Ammon's horn (tissue), 1 donor: ENCODE measurements around the gene KRTAP10-12.
A peak's percentile ranks its signal among the peaks of the same experiment; 100 is the strongest.

ENCODE experiments used
- DNase-seq: peaks from one replicate; pipeline ENCODE4 v3.0.0-alpha.2; 2016; ENCODE audit warnings: low spot score

KRTAP10-12 gene

DNA sequence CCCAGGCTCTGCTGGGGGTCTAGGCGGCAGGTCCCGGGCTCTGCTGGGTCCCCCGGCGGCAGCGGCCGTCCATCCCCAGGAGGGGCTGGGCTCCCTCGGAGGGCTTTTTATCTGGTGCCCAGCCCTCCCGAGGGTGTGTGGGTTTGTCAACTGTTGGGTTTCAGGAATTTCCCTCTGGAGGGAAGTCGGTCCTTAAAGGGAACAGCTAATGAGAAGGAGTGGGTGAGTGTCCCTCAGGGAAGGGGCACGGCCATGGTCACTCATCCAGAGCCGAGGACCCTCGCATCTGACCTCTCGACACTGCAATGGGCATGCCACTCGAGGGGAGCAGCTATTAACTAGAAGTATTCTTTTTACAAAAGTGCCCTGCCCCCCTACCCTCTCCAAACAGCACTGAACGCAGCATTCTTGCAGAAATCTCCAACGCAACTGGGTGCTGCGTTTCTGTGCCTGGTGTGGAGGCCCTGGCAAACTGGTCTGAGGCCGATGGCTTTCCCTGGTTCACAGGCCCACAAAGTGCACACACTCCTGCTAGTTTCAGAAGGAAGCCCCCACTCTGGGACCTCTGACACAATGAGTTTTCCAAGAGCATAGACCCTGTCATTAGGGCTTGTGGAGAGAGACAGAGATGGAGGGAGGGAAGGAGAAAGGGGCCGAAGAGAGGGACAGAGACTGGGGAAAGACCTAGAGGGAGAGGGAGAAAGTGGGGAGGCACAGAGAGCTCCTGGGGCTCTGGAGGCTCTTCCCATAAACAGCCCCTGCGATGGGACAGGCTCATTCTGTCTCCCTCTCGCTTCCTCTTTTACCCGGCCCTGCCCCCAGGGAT is 15.4 kb downstream of the KRTAP10-12 start:
- DNase-seq: no peak

DNA sequence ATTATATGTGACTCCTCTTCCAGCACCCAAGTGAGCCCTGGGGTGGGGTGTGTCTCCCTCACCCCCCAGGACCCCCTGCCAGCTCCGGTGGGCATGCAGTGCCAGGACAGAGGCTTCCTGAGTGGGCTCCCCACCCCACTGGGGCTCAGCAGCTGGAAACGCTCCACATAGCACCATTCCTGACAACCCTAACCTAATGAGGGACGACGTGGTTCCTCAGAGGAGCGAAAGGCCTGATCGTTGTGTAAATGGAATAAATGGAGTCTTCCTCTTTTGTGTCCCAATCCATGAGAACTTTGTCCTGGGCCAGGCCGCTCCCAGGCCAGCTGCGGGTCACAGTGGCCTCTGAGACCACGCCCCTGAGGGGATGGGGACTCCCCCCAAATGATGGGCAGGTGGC is 16.2 kb downstream of the KRTAP10-12 start:
- DNase-seq: no peak

DNA sequence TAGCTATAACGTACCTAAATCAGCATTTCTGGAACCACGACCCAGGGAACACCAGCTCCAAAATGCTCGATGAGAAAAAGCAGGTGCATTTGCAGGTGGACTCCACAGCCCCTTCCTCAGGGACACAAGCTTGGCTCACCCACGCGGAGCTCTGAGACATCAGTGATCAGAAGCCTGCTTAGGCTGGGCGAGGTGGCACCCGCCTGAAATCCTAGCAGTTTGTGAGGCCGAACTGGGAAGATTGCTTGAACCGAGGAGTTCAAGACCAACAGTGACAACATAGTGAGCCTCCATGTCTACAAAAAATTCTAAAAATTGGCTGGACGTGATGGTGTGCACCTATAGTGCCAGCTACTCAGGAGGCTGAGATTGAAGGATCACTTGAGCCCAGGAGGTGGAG is 16.9 kb downstream of the KRTAP10-12 start:
- DNase-seq: no peak

DNA sequence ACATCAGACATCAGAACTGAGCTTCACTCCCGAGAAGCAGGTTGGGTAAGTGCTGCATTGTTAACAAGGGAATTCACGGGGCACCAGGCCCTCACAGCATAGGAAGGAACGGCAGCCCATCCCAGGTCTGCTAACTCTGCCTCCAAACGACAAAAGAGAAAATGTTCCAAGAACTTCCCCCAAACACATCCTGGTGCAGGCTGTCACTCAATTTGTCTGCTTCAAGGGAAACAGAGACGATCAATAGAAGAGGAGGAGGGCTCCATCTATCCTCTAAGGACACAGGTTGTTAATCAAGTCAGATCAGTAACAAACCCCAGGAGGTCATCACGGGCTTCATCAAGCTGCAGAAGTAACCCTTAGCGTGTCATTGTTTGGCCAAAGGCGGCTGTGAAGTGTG is 17.9 kb downstream of the KRTAP10-12 start:
- DNase-seq: no peak

DNA sequence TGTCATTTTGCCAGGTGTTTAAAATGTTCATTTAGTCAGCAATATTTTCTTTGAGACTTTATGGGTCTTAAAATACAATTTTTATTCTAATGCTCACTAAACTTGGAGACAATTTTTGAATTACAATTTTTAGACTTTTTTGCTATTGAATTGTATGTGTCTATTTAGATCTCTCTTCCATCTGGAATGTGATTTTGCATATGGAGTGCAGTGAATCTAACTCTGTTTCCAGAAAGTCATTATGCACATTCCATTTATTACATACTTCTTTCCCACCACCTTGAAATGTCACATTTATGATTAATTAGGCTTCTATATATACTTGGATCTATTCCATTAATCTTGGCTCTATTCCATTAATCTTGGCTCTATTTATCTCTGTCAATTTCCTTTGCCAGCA is 20.0 kb downstream of the KRTAP10-12 start:
- DNase-seq: no peak

DNA sequence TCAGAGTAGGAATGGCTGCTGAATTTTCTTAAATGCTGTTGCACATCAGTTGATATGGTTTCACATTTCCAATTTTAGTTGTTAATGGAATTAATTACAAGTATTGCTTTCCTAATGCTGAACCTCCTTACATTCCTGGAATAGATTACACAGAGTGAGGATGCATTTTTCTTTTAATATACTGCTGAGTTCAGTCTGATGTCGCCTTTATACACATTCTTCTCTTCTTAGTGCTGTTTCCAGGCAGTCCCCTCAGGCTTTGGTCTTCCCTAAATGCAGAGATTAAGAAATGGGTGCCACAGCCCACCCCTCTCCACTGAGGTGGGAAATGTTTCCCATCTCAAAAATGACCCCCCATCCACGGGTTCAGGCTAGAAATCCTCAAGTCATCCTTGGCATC is 21.1 kb downstream of the KRTAP10-12 start:
- DNase-seq: no peak

DNA sequence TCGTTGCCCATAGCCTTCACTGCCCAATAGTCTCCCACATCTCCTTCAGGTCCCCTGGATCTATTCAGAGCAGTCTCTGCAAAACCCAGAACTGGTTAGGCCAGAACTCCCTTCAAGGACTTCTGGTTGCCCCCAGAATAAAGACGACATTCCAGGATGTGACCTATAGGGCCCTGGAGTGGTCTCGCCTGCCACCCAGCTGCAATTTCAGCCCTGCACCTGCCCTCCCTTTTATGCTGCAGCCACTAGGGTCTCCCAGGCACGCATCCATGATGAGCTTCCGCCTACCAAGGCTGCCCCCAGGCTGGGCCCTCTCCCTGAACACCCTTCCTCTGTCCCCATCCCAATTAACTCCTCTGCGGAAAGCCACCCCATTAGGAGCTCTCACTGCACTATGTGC is 21.6 kb downstream of the KRTAP10-12 start:
- no peak for DNase-seq

DNA sequence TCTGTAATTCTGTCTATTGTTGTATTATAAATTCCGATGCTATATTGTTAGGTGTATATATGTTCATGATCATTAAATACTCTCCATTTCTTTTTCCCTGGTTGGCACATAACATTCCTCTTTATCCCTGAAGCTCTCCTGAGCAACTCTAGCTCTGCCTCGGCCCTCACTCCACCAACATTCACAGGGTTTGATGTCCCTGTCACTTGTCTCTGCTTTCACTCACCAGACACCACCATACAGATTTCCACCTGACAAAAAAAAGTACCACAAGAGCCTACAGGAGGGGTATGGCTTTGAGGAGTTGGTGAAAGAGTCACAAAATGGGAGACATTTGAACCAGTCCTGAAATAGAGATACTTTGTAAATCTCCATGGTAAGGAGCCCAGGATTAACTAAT is 23.2 kb downstream of the KRTAP10-12 start:
- DNase-seq: no peak

DNA sequence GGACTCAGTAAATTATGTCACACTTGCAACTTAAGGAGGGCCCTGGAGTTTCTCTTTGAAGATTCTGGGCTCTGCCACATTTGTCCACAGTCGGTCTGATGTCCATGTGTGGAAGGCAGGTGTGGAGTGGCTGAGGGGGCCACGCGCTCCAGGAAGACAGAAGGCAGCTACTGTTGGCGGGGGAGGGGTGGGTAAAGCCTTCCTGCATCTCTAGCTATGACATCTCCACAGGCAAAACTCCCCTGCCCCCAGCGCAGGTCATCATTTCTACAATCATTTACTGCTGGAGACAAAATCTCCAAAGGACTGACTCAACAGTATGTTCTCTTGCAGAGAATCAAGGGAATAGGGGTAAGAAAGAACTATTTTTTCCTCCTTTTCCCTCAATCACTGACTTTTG is 25.8 kb downstream of the KRTAP10-12 start:
- DNase-seq: no peak

DNA sequence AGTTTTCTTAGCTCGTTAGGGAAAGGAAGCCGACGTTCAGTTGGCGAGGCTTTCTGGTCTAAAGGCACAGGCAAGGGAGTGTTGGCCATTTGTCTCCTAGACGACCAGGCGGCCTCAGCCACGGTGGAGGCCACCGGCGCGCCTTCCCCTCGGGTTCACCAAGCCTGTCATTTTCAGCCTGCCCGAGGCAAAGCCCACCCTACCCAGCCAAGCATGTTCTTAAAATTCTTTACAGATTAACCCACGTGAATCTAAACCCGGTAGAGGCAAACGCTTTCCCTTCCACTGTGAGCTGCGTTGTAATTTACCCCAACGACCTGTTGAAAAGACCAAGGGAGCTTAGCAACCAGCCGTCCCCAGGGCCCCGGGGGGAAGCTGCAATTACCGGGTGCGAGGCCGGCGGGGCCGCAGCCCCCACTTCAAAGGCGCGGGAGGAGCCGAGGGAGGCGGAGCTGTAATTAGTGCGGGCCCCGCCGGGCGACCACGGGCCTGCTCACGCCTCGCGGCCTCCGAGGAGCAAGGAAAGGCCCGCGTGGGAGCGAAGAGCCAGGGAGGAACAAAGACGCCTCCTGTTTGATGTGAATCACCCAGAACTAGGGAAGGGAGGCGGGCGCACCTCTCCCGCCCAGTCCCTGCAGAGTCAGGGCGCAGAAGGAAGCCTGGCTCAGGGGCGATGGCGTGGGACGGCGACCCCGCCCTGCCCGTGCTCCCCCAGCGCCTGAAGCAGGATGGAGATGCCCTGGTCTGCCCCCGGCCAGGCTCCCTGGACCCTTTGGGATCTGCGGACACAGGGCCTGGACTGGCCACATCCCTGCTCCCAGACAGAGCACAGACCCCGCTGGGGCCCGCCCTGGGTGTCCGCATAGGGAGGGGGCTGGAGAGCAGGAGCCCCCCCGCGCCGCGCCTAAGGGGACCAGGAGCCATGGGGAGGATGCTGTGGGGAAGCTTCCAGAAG is 26.5 kb downstream of the KRTAP10-12 start:
- no peak for DNase-seq

DNA sequence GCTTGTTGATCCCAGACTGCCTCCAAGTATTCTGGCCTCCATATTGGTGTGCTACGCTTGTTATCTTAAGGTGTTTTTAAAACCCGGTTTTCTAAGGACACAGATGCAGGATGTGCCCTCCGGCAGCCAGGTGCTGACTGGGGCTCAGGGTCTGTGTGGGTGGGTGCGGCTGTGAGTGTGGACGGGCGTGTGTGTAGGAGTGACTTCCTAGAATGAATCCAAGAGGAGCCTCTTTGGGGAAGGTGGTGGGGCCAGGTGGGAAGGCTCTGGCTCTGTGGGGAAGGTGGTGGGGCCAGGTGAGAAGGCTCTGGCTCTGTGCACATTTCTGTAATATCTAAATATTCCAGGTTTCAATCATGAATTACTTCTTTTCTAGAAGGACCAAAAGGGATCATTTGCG is 27.2 kb downstream of the KRTAP10-12 start:
- DNase-seq: no peak

DNA sequence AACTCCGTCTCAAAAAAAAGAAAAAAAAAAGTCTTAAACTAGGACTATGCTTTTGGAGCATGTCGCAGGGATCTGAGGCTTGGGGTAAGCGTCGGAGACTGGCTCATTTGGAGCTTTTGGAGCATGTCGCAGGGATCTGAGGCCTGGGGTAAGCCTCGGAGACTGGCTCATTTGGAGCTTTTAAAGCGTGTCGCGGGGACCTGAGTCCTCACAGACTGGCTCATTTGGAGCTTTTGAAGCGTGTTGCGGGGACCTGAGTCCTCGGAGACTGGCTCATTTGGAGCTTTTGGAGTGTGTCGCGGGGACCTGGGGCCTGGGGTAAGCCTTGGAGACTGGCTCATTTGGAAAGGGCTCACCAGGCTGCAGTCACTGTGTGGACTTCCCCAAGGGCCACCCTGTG is 28.0 kb downstream of the KRTAP10-12 start:
- no peak for DNase-seq

DNA sequence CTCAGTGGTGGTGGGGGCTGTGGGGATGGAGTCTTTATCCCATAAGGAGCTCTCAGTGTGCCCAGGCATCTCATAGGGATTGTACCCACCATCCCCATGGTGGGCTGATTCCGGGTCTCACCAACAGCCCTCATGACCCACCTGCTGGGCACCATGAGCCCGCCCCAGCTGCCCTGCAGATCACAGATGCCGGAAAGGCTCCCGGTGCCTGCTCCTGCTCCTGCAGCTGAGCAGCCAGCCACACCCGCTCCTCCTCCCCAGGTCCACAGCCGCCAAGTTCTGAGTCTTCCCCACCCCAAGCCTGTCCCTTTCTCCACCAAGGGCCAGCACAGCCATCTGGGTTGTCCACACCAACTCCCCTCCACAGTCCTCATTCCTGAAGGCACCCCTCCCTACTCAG is 29.9 kb downstream of the KRTAP10-12 start:
- no peak for DNase-seq

DNA sequence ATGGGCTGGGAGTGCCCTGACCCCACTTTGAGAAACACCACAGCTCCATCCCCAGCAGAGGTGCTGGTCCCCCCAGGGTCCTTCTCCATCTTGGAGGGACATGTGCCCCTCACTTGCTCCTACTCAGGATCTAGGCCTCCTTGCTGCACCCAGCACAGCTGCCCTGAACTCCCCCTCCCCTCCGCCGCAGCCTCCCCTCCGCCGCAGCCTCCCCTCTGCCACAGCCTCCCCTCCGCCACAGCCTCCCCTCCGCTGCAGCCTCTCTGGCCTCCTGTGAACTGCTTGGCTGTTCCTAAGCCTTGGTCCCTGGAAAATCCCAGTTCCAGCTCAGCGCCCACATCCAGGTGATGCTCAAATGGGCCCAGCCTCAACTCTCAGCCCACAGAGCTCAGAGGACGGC is 30.3 kb downstream of the KRTAP10-12 start:
- no peak for DNase-seq

DNA sequence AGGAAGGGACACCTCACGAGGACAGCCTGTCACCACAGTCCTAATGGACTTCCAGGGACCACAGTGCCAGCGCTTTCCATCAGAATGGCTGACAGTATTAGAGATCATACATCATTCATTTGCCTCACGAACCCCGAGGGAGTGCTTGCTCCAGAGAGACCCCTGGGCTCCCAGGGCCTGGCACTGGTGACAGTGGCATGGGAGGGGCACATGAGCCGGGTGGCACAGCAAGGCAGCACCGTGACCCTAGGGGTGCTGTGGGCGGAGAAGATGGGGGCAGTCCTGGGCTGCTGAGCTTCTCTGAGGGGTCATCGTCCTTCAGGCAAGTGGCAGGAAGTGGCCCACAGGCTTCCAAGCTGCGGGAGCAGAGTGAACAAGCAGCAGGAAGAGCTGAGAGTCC is 30.8 kb downstream of the KRTAP10-12 start:
- DNase-seq: no peak

DNA sequence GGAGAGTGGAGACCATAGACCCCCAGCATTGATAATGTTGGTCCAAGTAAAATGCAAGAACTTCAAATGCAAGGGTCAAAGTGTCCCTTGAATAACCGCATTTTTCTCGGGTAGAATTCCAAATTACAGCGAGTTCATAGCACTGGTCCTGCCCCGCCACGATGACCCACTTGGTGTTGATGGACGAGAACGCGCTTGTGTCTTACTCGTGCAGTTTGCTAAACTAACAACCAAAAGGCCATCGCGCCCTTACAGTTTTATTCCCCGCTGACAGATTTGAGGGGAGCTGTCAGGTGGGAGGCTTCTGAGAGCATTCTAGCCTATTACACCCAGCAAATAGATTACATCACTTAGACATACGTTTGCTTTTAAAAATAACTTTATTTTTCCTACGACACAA is 31.7 kb downstream of the KRTAP10-12 start:
- DNase-seq: no peak

DNA sequence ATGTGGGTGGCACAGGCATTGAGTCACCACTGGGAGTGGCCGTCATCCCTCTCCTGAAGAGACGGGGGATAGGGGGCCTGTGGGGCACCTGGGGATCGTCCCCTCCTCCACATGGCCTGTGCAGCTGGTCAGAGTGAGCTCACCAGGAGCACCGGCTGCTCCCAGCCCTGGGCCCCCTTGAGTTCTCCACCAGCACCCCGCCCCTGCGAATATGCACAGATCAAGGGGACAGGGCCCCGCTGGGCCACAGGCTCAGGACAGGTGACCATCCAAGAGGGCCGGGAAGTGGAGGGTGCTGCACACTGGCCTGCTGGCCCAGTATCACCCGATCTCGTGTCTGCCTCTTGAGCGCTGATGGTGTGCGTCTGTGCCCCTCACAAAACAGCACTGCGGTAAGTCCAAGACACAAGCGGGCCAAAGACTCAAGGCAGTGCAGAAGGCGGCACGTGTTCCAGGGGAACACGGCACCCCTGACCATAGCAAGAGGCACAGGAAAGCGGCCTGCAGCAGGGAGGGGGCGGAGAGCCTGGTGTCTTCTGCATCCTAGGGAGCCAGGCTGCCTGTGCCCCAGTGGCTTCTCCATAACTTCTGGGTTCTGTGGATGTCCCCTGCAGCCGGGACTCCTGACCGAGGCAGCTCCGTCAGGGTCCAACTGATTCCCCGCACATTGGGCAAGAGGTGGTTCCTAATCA is 32.5 kb downstream of the KRTAP10-12 start:
- no peak for DNase-seq

DNA sequence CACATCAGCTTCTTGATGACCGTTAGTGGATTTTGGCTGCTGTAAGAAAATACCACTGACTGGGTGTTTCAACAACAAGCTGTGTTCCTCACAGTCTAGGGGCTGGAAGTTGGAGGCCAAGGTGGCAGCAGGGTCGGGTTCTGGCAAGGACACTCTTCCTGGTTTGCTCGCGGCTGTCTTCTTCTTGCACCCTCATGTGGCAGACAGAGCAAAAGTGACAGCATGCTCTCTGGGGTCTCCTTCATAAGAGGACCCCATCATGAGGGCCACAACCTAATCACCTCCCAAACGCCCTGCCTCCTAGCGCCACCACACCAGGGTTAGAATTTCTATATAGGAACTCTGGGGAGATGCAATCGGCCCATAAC is 33.0 kb downstream of the KRTAP10-12 start:
- DNase-seq: no peak

DNA sequence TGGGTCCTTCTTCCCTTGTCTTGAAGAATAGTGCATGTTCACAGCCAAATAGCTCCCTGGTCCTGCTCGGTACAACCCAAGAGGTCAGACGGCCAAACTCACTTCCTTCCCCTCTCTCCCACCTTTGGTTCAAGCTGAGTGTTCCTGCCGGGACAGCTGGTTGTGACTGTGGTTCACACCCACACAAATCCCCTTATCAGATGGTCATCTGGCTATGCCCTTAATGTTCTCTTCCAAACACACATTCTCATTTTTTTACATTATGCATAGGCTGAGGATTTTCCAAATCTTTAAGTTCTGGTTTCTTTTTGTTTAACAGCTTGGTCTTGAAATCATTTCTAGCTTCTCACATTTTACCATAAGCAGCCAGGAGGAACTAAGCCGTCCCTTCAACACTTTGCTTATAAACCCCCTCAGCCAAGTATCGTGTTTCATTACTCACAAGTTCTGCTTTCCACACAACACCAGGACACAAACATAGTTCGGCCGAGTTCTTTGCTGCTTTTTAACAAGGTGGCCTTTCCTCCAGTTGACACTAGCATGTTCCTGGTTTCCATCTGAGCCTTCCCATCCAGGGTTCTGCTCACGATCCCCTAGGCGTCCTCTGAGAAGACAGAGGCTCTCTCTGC is 34.1 kb downstream of the KRTAP10-12 start:
- peak; percentile 12 for DNase-seq

DNA sequence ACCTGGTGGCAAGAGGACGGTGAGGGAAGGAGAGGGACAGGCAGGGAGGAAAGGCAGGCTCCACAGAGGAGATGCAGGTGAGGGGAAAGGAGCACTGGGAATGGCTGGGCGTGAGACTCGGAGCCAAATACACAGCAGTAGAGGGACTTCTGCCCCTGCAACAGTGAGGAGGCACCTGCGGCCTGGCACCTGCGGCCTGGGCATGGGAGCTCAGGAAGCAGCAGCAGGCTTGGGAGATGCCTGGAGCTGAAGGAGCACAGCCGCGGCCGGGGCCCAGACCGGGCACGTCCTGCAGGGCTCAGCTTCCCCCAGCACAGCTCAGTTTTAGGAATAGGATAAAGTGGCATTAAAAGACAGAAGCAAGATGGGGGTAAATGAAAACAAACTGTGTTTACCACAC is 35.3 kb downstream of the KRTAP10-12 start:
- DNase-seq: no peak

DNA sequence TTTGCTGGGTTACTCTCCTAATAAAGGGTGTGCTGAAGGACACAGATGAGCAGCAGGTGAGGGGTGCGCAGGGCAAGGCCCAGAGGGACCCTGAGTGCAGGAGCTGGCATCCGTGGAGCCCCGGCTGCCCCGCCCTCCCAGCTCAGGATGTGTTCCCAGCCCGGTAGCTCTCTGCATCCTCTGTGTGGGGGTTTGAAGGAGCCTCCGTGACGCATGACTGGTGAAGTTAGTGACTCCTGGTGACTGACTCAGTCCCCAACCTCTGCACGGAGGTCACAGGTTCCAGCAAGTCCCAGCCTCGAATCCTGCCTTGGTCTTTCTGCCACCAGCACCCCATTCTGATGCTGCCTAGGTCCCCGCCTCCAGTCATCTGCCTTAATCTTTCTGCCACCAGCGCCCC is 36.0 kb downstream of the KRTAP10-12 start:
- DNase-seq: no peak
